HG02852 (cell line): Measurements from ENCODE around the gene BNIP2.
"Not testable (repeated sequence)": the region's sequence is repeated elsewhere in the genome, so short reads cannot be mapped to it uniquely, and the experiment has no call there.

Source experiments
- ATAC-seq: cut with Tn5 transposase; IDR thresholded peaks from one replicate; pipeline ENCODE4 v1.9.1; 2021; ENCODE audit warnings: mild to moderate bottlenecking, moderate library complexity; ENCODE audit not compliant: unreplicated experiment

Gene BNIP2

GRCh38 chr15:59689626-59690236 is 611 bp upstream of the BNIP2 start:
- no peak for ATAC-seq

DNA sequence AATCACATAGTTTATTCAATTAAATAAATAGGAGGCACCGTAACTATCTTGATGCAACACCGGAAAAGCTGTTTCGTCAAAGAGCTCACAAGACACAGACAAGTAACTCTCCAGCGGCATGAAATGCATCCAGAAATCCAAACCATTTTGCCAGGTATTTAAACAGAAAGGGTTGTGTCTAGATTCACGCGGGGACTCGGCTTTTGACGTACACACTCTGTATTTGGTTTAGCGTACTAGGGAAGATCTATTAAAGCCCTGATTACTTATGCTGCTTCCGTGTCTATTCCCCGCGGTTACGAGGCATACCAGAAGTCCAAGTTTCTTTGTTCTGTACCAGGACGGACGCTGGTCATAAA is 718 bp downstream of the BNIP2 start:
- ATAC-seq, result peak; percentile 6

DNA sequence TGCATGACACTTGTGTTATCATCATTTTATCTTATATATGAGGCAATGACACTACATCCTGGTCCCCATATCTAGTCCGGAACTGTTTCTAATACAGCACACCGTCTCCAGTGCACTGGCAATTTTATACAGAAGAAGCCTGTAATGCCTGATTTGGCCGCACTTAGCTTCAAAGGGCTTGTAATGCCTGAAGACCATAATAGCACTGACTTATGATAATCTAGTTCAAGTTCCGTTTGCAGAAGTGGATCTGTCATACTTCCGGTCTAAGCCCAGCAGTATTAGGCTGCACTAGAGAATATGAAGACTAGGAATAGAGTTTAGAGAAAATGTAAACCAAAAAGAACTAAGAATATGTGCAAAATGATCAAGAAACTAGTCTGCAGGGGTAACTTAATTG is 1.3 kb downstream of the BNIP2 start:
- ATAC-seq, result no peak

DNA sequence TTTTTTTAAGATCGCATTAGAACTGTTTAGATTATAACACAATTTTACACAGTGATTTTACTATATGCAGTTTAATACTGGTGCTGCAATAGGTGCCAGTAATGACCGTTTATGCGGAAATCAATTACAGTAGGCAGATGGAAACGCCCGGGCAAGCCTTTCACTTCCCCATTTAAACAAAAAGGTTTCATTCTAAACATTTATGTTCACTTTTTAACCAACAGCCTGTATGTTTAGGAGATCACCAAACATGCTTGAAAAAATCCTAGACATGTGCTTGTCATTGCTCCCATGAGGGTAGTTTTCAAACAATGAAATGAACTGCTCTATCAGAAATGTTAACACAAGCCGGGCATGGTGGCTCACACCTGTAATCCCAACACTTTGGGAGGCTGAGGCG is 2.7 kb downstream of the BNIP2 start:
- ATAC-seq, result no peak

- ATAC-seq, result no peak
Measured at GRCh38 chr15:59685737-59686297, 3.3 kb downstream of the BNIP2 start.

- ATAC-seq, result no peak
Measured at GRCh38 chr15:59680870-59681269, 8.2 kb downstream of the BNIP2 start.

GRCh38 chr15:59680346-59680745 is 8.8 kb downstream of the BNIP2 start:
- no peak for ATAC-seq

DNA sequence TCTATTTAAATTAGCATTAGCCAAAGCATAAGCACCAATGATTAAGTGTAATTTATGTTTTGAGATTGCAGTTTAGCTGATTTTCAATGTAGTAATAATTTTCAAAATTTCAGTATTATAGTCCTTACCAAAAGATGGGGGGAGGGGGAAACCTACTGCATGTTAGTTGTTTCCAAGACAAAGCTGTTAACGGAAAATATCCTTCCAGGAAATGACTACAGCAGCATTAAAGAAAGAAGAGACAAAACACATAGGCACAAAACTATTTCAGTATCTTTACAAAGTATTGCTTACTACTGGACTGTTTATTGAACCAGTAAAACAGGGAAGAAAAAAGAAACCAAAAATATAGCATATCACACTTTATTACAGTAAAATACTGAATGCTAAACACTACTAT is 10.5 kb downstream of the BNIP2 start:
- ATAC-seq, result no peak

- ATAC-seq, result no peak
Measured at GRCh38 chr15:59678172-59678571, 10.9 kb downstream of the BNIP2 start.

DNA sequence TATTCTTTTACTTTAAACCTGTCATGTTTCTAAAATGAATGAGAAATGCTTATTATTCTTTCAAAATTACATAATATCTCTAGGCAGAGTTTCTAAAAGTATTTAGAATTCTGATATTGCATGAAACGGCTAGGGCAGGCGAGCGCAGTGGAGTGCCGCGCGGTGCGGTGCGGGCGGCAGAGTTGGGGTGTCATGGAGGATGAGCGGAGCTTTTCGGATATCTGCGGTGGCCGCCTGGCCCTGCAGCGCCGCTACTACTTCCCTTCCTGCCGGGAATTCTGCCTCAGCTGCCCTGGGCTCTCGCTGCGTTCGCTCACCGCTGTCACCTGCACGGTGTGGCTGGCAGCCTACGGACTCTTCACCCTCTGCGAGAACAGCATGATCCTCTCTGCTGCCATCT is 12.6 kb downstream of the BNIP2 start:
- no peak for ATAC-seq

- no peak for ATAC-seq
Measured at GRCh38 chr15:59674361-59674877, 14.7 kb downstream of the BNIP2 start.

- ATAC-seq, result no peak
Measured at GRCh38 chr15:59668556-59668955, 20.6 kb downstream of the BNIP2 start.

DNA sequence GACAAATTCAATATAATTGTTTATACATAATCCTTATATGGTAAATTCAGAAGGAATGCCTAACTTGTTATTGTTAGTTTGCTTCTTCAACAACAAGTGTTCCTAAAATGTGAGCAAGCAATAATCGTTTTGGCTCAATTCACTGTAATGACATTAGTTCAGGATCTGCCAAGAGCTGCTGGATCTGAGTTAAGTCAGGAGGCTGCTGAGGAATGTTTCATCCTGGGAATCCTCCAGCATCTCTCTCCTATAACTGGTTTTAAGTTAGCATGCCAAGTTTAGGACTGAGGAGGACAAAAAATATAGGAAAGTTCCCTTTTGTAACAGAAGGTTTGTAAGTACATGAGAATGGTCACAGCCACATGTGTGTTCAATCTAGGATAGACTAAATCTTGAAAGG is 26.9 kb downstream of the BNIP2 start:
- no peak for ATAC-seq

DNA sequence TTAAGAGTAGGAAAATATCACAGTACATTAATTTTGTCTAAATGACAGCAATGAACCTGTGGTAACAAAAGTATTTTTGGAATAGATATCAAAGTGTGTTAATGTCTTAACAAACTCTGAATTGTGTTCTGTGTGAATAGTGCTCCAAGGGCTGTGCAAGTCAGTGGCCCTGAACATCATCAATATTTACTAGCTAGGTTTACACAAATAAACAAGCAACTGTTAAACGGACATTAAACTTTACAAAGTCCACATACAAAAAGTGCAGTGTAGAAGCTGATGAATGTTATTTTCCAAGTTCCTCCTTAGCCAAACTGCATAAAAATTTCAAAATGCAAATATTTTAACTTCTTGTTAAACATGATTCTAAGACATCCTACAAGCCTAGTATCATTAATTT is 29.8 kb downstream of the BNIP2 start:
- ATAC-seq, result no peak

DNA sequence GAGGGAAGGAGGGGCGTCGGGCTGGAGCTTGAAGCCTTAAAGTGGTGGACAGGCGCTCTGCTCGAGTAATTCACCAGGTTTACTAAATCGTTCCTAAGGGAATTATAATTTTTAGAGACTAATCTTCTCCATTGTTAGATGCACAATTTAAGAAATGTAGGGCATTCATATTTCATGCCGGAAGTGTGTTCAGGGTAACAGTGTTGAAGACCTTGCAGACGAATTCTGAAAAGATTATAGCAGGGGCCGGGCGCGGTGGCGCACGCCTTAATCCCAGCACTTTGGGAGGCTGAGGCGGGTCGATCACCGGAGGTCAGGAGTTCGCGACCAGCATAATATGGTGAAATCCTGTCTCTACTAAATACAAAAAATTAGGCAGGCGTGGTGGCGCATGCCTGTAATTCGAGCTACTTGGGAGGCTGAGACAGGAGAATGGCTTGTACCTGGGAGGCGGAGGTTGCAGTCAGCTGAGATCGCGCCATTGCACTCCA is 31.4 kb downstream of the BNIP2 start:
- no peak for ATAC-seq

GRCh38 chr15:59656897-59657634 is 32.1 kb downstream of the BNIP2 start, which contains the start of gene GTF2A2:
Gene GTF2A2, minus strand, starts transcription at chr15:59657515. Its CDS starts 5,238 bp downstream, at chr15:59652277.
- peak; percentile 99 for ATAC-seq

GRCh38 chr15:59654046-59654445 is 35.1 kb downstream of the BNIP2 start:
- ATAC-seq, result no peak

GRCh38 chr15:59649603-59650002 is 39.5 kb downstream of the BNIP2 start:
- ATAC-seq, result no peak

DNA sequence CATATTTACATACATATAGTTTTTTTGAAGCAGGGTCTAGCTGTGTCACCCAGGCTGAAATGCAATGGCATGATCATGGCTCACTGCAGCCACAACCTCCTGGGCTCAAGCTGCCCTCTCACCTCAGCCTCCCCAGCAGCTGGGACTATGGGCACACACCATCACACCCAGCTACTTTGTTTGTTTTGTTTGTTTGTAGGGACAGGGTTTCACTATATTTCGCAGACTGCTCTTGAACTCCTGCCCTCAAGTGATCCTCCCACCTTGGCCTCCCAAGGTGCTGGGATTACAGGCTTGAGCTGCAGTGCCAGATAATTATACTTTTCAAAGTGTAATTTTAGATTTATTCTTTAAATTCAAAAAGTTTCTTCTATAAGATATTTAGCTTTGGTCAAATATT is 42.0 kb downstream of the BNIP2 start:
- no peak for ATAC-seq

- ATAC-seq, result no peak
Measured at GRCh38 chr15:59646277-59646676, 42.8 kb downstream of the BNIP2 start.

GRCh38 chr15:59645812-59646211 is 43.3 kb downstream of the BNIP2 start:
- ATAC-seq, result not testable (repeated sequence)

- no peak for ATAC-seq
Measured at GRCh38 chr15:59644756-59645155, 44.4 kb downstream of the BNIP2 start.
